C4-2B (cell line): ENCODE data around the gene TYW1.
"Not testable (repeated sequence)": the region's sequence is repeated elsewhere in the genome, so short reads cannot be mapped to it uniquely, and the experiment has no call there.

Experiments
- H3K27ac ChIP-seq: fragments of 450-650 bp; 2 replicates; pipeline ENCODE4 v1.5.1; 2017
- ZFX ChIP-seq: fragments of 450-650 bp; IDR thresholded peaks from 2 replicates; pipeline ENCODE4 v1.6.1; 2017
- TF ChIP-seq, protein P1 (sequence below): fragments of 450-650 bp; conservative IDR thresholded peaks from 2 replicates; pipeline ENCODE4 v1.5.1; 2017; ENCODE audit warnings: mild to moderate bottlenecking

Gene TYW1

DNA sequence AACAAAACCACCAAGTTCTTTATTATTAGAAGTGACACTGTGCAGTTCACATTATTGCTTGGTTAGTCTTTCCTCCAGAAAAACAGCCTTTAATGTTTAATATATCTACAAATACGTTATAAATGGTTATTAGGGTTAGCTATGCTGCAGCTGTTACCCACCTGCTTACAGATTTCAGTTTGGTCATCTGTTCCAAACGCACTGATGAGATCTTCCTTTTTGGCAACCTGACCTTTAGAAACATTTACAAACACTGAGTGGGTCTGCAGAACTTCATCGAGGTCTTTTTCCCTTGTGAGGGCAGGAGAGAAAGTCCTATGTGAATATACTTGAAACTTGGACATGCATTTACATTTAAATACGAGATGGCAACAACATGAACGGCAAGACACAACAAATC lies 2.6 kb upstream of the TYW1 start:
- H3K27ac ChIP-seq, result peak overlapping the region; percentile 77

DNA sequence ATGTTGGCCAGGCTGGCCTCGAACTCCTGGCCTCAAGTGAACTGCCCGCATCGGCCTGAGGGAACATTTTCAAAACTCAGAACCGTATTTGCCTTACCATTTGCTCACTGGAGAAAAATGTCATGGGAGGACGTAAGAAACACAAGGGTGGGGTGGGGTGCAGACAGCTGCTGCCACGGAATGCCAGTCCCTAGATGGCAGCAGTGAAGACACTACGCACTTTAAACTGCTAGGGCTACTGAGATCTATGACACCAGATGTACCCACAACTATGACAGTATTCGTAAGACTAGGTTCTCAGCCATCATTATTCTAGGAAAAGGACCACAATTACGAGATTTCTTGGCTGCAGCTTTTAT lies 2.0 kb upstream of the TYW1 start:
- TF ChIP-seq, protein P1, sequence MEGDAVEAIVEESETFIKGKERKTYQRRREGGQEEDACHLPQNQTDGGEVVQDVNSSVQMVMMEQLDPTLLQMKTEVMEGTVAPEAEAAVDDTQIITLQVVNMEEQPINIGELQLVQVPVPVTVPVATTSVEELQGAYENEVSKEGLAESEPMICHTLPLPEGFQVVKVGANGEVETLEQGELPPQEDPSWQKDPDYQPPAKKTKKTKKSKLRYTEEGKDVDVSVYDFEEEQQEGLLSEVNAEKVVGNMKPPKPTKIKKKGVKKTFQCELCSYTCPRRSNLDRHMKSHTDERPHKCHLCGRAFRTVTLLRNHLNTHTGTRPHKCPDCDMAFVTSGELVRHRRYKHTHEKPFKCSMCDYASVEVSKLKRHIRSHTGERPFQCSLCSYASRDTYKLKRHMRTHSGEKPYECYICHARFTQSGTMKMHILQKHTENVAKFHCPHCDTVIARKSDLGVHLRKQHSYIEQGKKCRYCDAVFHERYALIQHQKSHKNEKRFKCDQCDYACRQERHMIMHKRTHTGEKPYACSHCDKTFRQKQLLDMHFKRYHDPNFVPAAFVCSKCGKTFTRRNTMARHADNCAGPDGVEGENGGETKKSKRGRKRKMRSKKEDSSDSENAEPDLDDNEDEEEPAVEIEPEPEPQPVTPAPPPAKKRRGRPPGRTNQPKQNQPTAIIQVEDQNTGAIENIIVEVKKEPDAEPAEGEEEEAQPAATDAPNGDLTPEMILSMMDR, result peak; percentile 57
- H3K27ac ChIP-seq, result peak overlapping the region; percentile 77

DNA sequence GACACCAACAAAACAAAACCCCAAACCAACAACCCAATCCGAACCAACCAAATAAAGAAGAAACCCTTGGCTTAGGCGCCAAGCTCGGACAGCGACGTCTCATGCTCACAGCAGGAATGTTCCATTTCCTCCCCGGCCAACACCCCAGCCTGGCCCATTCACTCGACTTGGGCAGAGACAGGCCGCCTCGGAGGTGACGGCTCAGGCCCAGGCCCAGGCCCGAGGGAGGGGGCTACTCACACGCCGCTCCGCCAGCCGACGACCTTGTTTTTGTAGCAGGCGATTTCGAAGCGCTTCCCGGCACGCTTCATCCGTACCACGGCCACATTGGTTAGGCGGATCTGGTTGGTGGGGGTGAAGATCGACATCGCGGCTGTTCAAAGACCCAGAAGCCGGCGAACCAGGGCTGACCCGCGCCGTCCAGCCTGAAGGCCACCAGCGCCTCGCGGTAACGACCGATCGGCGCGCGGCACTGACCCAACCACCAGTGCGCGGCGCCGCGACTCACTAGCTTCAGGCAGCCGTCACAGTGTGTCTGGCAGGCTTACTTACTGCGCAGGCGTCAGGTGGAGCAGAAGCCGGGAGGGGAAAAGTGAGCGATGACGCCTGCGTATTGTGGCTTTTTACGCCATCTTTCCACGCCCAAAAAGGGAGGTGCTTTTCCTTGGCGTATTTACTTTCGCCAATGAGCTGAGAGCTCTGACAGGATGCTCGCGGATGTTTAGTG lies 1.4 kb upstream of the TYW1 start, which contains the start of gene SBDS:
SBDS (minus strand) TSS at position 537 of the 727 bp plus-strand sequence; CDS start at position 368, 169 bp downstream.
- peak; percentile 31; the same call in 1 of the 2 replicates for TF ChIP-seq ZFX
- TF ChIP-seq, protein P1, result peak; percentile 33
- H3K27ac ChIP-seq, result peak within 1 kb of the TSS; percentile 77

DNA sequence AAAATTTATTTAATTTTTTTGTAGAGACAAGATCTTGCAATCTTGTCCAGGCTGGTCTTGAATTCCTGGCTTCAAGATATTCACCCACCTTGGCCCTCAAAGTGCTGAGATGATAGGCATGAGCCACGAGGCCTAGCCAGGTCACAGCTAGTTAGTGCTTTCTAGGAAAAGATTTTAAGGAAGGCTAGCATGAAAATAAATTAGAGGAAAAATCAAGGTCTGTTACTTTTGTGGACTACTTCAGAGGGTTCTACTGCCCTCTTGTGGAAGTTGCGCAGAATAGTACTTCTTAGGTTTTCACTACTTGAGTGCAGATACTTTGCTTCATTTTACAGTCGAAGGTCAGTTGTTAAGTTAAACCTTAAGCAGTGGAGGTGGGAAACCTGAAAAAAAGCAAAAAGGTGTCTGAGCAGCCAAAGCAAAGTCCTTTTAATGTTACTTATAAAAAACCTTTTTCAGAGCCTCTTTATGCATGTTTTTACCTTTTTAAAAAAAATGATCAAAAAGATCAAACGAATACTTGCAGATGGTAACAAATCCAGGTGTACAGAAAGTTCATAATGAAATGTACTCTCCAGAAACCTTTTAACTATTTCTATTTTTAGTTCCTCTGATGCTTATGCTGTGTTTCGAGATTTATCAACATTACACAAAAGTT lies 4.1 kb downstream of the TYW1 start:
- TF ChIP-seq, protein P1, result peak; percentile 58
- not testable (repeated sequence) for H3K27ac ChIP-seq

DNA sequence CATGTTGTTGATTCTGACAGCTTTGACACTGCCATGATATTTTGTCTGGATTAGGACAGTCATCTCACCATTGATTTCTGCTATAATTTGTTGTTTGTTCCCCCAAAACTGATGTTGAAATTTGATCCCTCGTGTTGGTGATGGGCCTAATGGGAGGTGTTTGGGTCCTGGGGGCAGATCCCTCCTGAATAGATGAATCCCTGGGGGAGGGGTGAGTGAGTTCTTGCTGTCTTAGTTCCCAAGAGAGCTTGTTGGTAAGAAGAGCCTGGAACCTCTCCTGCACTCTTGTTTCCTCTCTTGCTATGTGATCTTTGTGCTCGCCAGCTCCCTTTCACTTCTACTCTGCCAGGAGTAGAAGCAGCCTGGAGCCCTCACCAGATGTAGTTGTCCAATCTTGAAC lies 7.5 kb downstream of the TYW1 start:
- not testable (repeated sequence) for H3K27ac ChIP-seq

DNA sequence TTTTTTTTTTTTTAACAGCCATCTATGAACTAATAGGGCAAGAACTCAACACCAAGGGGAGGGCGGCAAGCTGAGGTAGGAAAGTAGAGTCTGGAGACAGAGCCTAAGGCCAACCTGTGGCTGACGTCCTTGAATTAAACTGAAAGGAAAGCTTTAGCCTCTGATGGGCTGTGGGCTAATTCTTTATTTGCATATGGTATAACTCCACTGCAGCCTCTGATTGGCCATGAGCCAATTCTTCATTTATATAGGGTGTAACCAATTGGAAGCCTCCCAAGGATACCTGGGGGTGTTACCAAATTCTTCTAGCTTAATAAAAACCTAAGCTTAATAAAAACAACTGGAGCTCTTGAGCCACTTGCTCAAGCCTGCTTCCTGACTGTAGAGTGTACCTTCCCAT lies 10.3 kb downstream of the TYW1 start:
- TF ChIP-seq ZFX, result no peak
- TF ChIP-seq, protein P1, result no peak
- no peak overlapping the region for H3K27ac ChIP-seq

DNA sequence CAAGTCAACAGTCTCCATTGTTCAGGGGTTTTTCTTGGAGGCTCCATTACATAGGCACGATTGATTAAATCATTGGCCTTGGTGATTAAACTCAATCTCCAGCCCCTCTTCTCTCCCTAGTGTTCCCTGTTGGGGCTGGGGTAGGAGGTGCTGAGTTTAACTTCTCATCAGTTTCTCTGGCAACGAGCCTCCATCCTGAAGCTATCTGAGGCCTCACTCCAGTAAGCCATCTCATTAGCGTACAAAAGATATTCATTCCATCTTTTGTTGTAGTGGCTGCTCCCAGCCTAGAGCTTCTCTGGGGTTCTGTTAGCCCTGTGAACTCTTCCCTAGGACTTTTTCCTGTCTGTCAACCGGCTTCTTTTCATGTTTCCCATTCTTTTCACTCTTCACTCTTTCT lies 11.6 kb downstream of the TYW1 start:
- no peak overlapping the region for H3K27ac ChIP-seq
- TF ChIP-seq, protein P1, result no peak
- no peak for TF ChIP-seq ZFX

DNA sequence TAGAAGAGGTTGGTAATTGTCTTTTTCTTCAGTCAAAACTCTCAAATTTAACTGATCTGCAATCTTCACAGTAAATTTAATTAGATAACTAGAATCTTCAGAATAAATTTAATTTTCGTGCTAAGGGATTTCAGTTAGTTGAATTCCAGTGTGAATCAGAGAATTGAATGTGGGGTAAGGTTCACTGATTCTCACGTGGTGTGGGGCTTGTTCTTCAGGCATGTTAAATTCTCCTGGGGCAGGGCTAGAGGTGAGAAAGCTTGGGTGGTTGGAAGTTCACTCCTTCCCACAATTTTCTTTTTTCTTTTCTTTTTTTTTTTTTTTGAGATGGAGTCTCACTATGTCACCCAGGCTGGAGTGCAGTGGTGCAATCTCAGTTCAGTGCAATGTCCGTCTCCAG lies 13.0 kb downstream of the TYW1 start:
- not testable (repeated sequence) for H3K27ac ChIP-seq

DNA sequence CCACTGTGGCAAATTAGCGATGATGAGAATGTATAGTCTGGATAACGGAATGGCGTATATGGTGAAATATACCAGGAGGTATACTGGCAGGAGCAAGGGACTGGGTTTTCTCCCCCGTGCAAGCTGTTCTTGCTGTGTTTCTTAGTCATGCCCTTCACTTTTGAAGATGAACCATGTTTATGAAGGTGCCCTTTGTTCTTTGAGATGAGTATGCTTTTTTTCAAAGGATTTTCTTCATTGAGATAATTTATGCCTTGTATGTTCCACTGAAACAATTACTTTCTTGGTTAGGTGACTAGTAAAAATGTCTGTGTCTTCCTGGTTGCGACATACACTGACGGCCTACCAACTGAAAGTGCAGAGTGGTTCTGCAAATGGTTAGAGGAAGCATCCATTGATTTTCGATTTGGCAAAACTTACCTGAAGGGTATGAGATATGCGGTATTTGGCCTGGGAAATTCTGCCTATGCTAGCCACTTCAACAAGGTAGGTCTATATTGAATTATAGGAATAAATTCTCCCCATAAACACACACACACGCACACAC lies 17.5 kb downstream of the TYW1 start:
- not testable (repeated sequence) for H3K27ac ChIP-seq

DNA sequence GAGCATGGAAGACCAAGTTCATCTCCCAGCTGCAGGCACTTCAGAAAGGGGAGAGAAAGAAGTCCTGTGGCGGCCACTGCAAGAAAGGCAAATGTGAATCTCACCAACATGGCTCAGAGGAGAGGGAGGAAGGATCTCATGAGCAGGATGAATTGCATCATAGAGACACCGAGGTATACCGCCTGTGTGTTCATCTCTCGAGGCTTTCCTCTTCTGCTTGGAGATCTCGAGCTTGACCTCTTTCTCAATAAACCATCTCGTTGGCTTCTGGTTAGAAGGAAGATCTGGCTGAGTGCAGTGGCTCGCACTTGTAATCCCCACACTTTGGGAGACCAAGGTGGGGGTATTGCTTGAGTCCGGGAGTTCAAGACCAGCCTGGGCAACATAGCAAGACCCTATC lies 21.3 kb downstream of the TYW1 start:
- H3K27ac ChIP-seq, result not testable (repeated sequence)
